GM18868 (cell line): ENCODE measurements around the gene F12.
"Not testable (repeated sequence)": the region's sequence is repeated elsewhere in the genome, so short reads cannot be mapped to it uniquely, and the experiment has no call there.

Experiments used
- ATAC-seq: cut with Tn5 transposase; IDR thresholded peaks from one replicate; pipeline ENCODE4 v1.9.1; 2021; ENCODE audit warnings: mild to moderate bottlenecking, moderate library complexity; ENCODE audit not compliant: unreplicated experiment

Gene F12

DNA sequence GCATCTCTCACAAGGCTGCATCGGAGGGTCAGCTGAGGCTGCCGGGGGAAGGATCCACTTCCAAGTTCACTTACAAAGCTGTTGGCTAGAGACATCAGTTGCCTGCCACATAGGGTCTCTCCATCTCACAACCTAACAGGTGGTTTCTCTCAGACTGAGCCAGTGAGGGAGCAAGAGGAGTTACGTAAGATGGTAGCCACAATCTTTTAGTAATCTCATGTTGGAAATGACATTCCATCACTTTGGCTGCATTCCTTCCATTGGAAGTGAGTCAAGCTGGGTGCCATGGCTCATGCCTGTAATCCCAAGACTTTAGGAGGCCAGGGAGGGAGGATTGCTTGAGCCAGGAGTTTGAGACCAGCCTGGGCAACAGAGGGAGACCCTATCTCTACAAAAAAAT lies 9.7 kb upstream of the F12 start:
- ATAC-seq: no peak

DNA sequence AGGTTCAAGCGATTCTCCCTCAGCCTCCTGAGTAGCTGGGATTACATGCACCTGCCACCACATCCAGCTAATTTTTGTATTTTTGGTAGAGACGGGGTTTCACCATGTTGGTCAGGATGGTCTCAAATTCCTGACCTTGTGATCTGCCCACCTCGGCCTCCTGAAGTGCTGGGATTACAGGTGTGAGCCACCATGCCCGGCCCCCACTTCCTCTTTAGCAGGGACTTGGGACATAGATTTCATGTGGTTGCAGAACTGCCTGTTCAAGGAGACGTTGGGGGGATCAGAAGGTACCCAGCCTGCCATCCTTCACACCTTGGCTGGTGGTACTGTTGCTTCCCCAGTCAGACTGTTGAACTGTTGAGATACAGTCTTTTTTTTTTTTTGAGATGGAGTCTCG lies 7.7 kb upstream of the F12 start:
- ATAC-seq: not testable (repeated sequence)

DNA sequence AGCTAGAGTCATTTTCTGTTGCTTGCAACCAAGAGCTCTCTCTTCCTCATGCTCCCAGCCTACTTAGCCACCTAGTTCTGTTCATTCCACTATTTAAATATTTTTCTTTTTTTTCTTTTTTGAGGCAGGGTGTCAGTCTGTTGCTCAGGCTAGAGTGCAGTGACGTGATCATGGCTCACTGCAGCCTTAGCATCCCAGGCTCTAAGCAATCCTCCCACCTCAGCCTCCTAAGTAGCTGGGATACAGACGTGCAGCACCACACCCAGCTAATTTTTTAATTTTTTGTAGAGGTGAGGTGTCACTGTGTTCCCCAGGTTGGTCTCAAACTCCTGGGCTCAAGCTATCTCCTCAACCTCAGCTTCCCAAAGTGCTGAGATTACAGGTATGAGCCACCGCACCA lies 5.1 kb upstream of the F12 start:
- ATAC-seq: no peak

DNA sequence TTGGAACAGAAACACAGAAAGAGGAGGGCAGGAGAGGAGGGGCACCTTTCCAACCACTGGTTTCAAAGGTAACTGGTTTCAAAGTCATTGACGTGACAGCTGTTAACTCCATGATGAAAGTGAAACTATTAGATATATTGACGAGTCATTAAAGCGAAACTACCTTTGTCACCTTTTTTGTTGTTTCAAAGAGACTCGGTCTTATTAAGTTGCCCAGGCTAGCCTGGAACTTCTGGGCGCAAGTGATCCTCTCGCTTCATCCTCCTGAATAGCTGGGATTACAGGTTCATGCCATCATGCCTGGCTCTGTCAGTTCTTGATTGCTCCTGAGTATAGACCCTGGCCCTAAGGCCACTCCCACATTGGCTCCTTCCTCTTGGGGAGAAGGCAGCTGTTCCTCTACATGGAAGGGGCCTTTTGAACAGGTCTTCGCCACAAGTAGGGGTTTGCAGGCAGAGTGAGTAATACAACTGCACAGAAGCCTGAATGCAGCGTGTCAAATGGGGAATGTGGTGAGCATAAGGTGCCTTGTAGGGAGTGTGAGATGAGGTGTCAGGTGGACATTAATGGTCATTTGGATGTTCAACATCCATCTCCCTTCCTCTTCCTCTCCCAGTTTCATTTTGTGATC lies 3.4 kb upstream of the F12 start:
- peak; percentile 67 for ATAC-seq

DNA sequence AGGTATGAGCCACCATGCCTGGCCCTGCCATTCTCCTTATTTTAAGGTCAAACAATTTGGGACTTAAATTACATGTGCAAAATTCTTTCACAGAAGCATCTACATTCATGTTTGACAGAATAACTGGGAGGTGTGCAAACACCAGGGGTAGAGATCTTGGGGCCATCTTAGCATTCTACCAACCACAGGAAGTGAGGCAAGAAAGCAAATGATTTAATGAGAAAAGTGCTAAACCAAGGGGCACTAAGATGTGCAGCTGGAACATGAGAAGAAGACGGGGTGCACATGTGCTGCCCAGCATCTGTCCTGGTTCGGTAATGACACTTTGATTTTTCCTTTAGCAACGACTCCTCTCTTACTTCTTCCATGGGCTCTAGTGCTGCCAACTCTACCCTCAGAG lies 1.2 kb upstream of the F12 start:
- ATAC-seq: no peak

DNA sequence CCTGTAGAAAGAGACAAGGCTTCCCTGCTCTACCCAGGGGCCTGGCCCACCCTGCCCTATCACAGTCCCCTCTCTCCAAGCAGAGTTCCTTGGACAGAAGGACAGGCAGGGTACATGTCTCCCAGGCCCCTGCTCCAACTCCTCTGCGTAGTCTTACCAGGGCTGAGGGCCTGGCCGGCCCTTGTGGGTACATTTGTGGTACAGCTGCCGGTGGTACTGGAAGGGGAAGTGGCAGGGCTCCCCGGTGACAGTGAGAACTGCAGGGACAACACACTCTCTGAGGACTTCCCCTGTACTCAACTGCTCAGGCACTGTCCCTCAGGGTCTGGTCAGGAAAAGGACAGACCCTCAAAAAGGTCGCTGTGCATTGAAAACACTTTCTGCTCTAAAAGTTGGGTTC lies 3.6 kb downstream of the F12 start:
- ATAC-seq: peak; percentile 31

DNA sequence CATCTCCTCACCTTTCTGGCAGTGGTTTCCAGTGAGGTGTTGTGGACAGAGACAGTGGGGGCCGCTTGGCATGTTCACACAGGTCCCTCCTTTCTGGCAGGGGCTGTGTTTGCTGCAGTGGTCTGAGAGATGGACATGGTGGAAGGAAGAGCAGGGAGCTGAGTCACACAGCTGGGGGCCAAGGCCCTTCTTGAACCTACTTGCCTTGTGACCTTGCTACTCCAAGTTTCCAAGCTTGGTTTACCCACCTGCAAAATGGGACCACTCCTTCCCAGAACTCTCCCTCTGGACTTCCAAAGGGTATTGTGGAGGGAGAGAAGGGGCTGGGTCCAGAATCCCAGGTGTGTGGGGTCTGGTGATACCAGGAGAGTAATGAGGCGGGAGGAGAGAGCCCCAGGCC lies 4.1 kb downstream of the F12 start:
- ATAC-seq: no peak

DNA sequence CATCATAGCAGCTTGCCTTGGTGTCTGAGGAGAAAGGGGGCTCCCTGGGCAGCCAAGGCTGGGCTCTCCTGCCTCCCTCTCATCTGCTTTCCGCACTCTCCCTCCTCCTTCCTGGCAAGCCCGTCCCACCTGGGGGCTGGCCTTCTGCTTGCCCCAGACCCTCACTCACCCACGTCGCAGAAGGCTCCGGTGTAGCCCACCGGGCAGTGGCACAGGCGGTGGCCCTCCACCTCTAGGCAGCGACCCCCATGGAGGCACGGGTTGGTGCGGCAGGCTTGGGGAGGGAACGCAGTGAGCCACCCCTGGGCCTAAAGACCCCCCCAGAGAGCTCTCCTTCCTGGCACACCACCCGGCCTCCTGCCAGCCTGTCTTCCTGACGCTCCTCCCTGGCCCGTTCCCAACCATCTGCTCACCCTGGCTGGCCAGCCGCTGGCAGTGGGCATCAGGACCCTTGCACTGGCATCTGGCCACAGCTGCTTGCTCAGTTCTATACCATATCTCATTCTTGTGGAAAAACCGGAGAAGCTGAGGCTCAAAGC lies 4.7 kb downstream of the F12 start:
- ATAC-seq: no peak

DNA sequence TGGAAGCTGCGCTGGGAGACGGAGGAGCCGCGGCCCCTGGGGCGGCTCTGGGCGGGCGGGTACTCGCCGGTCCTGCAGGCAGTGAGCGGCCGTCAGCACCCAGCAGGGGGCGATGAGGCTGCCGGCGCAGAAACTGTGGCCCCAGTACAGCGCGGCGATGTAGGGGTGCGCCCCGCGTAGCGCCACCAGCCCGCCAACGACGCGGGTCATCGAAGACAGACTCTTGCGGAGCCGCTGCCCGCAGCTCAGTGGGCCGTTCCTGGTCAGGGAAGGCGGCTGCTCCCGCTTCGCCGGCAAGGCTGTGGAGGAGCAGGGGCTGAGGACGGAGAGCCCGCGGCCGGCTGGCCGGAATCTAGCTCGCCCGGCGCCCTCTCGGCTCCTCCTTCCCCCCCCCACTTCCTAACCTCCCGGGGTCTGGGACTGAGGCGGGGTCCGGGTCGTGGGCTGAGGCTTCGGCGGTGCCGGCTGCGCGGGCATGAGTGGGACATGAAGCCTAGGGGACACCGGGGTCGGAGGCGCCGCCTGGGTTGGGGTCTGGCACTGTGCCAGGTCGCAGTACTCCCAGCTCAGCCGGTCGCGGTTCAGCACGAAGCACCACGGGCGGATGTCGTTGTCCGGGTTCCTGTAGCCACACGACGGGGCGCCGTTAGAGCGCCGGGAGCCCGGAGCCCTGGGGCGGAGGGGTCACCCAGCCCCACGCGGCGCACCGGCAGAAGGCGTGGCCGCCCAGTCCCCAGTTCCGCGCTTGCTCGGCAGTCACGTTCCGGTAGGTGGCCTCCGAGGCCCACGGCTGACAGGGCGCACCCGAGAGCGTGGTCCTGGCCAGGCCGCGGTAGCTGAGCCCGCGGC lies 5.3 kb downstream of the F12 start:
- ATAC-seq: peak; percentile 72

DNA sequence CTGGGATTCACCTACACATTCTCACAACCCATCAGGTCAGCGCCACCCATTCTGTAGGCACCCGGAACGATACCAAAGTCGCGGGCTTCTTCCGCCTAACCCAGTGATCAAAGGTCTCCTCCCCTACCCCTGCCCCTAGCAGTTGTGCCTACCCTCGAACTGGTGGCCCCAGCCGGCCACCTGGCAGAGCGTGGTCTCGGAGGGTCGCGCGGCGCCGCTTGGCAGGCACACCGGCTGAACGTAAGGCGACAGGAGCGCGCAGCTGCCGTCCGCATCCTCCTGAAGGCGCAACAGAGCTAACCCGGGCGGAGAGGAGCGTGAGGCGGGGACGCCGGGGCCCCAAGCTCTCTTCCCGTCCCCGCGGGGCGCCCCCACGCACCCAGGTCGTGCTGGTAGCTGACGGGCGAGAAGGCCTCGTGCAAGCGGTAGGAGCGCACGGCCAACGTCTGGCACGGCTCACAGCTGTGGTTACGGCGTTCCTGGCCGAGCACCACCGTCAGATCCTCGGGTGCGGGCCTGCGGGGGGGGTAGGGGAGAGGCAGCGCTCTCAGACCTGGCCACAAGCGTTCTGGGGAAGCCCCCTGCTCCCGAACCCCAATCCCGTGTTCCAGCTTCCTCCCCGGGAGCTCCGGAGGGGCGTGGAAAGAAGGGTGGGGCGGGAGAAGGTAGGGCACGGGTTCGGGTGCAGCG lies 6.1 kb downstream of the F12 start:
- ATAC-seq: peak; percentile 19

DNA sequence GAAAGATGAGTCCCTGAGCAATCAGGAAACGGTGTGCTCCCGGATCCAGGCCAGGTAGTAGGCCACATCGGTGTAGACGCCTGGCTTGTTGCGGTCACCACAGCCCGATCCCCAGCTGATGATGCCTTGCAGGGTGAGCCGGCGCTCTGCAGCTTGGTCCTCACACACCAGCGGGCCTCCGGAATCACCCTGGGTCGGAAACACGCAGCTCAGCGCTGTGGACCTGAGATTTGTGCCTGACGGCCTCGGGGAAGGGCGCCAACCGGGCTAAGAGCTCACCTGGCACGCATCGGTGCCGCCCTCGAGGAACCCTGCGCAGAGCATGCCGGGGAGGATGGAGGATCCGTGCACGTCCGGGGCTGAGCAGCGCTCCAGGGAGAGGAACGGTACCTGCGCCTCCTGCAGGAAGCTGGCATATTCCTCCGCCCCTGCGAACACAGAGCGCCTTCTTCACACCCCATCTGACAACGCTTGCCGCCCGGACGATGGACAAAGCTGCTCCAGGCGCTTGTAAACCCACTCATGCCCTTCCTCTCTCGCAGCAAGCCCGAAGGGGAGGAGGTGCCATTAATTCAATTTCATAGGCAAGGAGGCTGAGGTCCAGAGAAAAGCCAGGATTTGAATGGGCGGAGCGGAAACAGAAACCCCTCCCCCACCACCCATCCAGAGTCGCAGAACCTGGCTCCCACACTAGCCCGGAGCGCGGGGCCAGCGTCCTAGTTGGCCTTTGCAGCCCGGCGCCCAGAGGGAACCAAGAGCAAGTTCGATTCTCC lies 6.9 kb downstream of the F12 start:
- no peak for ATAC-seq

DNA sequence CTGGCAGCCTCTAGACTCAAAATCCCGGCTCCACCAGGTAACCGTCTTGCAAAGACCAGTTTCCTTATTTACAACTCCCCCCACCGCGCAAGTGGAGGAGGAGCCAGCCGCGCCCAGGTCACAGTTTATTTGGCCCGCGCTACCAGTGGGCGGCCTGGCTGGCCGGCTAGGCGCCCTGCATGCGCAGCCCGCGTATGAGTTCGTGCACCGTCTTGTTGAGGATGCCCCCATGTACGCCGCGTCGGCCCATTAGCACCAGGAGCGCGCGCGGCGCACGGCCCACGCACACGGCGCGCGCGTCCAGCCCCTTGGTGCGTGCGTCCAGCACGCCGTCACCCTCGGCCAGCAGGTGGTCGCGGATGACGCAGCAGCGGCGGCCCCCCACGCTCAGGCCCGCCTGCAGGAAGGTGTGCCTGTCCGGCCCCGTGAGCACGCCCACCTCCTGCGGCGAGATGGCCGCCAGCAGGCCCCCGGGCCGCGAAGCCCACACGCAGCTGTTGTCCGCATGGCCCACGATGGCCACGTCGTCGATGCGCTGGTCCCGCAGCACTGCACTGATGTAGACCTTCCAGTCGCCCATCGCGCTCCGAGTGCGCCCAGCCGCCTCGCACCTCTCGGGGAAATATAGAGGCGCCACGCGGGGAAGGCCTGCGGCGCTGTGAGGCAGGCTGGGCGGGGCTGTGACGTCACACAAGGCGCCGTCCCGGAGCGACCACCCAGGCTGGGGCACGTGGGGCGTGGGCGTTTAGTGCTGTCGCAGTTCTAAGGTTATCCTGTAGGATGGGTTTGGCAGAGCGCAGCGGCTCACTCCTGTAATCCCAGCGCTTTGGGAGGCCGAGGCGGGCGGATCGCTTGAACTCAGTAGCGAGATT lies 9.1 kb downstream of the F12 start, which contains the start of gene PFN3:
PFN3 (minus strand) TSS at position 665 of the 872 bp plus-strand sequence; CDS start at position 580, 85 bp downstream.
- ATAC-seq: no peak

DNA sequence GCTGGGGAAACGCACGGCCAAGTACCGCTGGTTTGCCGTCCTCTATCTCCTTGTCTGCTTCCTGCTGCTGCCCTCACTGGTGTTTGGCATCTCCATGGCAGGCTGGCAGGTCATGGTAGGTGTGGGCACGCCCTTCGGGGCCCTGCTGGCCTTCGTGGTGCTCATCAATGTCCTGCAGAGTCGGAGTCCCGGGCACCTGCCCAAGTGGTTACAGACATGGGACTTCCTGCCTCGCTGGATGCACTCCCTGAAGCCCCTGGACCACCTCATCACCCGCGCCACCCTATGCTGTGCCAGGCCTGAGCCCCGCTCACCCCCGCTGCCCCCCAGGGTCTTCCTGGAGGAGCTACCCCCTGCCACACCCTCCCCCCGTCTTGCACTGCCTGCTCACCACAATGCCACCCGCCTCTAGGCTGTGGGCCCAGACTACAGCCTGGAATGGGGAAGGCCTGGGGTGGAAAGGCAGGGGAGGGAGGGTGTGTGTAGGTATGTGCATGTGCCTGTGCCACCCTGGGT lies 11.4 kb downstream of the F12 start:
- no peak for ATAC-seq

DNA sequence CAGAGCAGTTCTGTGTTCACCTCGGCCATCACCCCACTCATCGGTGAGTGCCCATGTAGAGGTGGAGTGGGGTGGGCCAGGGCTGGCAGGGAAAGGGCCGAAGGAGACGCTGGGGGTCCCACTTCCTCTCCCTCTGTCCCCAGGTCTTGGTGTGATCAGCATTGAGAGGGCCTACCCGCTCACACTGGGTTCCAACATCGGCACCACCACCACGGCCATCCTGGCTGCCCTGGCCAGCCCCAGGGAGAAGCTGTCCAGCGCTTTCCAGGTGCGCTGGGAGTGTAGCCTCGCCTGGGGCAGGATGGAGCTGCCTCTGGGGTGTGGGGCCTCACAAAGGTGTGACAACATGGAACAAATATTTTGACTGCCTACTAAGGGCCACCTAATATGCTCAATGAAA lies 12.6 kb downstream of the F12 start:
- no peak for ATAC-seq

DNA sequence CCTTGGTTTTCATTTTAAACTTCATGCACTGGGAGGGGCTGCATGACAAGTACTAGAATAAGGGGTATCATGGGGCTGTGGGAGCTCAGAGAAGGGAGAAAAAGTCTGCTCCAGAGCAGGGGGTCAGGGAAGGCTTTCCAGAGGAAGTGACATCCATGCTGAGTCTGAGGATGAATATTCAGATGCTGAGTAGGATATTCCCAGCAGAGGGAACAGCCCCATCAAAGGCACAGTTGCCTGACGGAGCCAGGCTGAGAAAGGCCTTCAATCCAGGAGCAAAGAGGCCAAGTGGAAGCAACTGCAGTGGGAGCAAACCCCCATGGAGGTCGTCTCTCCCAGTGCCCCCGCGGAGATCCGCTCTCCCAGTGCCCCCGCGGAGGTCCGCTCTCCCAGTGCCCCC lies 13.3 kb downstream of the F12 start:
- ATAC-seq: no peak

DNA sequence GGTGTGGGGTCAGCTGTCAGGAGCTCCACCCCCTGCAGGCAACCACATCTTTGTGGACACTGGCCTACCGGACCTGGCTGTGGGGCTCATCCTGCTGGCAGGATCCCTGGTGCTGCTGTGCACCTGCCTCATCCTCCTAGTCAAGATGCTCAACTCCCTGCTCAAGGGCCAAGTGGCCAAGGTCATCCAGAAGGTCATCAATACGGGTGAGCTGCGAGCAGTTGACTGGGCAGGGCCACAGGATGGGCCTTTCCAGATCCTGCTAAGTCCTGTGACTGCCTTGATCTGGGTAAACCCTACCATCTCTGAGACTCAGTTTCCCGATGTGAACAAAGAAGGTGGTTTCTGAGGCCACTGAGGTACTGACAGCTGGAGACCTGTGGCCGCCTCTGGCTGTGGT lies 15.4 kb downstream of the F12 start:
- ATAC-seq: no peak

DNA sequence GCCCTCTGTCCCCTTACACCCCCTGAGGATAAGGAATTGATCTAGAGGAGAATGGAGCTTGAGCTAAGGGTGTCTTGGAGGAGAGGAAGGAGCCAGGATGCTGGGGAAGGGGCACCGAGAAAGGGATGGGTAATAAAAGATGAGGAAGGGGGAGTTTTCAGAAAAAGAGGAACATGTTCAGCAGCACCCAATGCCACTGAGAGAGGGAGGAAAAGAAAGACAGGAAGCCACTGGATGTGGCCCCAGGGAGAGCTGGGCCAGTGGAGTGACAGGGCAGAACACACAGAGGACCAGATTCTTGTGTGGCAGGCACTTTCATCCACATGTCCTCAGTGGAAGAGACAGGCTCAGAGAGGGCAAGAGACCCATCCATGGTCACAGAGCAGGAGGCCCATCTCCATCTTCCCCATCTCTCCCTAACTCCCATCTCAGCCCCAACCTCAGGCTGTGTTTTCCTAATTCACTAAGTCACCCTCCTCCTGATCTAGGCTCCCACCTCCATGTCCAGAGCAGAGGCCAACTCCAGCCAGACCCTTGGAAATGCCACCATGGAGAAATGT lies 16.1 kb downstream of the F12 start:
- ATAC-seq: no peak

DNA sequence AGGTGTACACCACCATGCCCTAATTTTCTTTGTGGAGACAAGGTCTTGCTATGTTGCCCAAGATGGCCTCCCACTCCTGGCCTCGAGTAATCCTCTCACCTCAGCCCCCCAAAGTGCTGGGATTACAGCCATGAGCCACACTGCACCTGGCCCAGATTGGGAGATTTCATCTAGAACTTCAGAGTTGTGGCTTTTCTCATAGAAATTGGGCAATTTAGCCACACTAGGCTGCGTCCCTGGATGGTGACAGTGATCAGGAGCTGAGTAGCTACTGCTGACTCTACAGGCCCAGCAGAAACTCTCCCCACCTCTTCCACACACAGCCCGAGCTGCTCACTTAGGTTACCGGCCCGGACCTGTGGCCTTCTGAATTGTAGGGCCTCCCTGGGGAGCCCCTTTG lies 16.6 kb downstream of the F12 start:
- ATAC-seq: no peak
